ENCODE data around the gene LPIN1.

Gene LPIN1

DNA sequence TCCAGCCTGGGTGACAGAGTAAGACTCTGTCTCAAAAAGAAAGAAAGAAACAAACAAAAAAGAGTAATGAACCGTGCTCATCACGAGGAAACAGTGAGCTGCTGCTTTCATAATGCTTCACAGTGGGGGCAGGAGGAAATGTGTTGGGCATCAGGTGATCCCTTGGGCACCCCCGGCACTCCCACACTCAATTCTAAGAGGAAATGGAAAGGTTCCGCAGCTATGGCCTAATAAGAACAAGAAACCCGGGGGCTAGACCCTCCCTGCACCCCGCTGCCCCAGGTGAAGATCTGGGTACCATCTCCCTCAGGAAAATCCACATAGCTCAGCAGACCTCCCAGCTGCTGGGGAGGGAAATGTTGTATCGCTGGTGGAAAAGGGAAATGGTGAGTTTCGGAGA, 118.9 kb downstream of the LPIN1 start:
- no peak for DNase-seq (ENCODE audit: low read depth in 2 of 2)

DNA sequence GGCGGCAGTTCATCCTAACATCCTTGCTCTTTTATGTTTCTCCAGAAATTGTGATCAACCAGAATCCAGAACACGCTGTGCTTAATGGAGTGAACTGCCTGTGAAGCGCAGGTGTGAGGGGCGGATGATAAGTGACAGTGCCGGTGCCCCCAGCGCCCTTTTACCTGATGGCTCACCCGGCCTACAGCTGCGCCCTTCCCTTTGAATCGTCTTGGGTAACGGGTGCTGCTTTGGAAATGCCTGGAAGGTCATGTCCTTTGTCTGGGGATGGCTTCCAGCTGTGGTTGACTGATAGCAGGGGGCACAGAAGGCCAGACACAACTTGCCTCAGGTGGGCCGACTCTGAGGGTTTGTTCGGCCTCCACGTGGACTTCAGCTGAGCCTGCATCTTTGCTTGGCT, 119.4 kb downstream of the LPIN1 start:
- DNase-seq (ENCODE audit: low read depth in 2 of 2) = no peak

DNA sequence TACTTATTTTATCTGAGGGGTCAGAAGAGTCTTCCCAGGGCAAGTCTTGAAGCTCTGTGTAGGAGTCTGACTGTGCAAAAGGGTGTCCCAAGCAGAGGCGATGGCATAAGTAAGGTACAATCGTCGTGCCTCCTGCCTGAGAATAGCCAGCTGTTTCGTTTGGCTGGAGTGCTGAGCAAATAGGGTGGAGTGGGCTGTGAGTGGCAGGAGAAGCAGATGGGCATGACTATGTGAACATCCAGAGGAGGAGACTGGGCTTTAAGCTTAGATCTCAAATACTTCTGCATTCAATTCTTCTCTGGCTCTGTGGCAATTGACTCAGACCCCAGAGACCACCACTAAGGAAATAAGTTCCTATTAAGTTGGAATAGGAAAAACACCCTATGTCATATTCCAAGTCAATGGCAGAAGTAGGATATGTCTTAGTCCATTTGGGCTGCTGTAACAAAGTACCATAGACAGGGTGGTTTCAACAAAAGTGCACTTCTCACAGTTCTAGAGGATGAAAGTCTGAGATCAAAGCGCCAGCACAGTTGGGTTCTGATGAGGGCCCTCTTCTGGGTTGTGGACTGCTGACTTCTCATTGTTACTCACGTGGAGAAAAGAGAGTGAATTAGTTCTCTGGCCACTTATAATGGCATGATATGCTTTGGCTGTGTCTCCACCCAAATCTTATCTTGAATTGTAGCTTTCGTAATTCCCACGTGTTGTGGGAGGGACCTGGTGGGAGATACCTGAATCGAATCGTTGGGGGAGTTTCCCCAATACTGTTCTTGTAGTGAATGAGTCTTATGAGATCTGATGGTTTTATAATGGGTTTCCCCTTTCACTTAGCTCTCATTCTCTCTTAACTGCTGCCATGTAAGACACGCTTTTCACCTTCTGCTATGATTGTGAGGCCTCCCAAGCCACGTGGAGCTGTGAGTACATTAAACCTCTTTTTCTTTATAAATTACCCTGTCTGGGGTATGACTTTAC, 120.2 kb downstream of the LPIN1 start:
- no peak for DNase-seq (ENCODE audit: low read depth in 2 of 2)

DNA sequence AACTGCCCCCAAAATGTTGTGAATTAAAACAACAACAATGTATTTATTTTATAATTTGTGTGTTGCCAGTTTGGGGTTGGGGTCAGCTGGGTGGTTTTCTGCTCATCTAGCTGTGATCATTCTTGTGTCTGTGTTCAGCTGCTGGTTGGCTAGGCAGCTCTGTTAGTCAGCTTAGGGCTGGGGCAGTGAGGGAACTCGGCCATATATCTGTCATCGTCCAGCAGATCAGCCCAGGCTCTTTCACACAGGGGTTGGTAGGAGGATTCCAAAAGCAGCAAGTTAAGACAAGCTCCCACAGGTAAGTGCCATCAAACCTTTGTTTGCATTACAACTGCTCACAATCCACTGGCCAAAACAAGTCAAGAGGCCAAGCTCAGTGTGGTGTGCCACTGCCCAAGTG, 121.5 kb downstream of the LPIN1 start:
- DNase-seq (ENCODE audit: low read depth in 2 of 2) = no peak

DNA sequence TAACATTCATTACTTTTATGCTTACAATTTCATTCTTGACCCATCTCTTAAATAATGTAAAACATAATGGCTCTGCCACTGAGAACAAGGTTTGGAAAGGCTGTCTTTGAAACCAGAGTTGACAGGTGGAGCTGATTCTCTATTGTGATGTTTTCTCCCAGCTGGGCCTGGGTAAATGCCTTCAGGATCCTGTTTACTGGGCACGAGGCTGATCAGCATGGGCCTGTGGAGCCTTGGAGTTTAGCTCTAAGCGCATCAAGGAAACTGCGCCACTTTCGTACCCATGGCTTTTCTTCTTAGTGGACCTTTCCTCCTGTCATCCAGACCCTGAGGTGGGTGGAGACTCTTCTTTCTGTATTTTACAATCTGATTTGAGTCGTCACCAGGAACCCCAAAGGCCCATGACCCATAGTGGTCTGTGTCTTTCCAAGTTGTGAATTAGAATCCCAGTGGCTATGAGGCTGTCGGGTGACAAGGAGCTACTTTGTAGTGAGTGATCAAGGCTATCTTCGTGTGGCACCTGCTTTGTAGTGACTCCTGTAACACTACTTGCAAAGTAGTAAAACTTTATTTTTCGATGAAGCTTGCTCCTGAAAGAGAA, 123.1 kb downstream of the LPIN1 start:
- DNase-seq (ENCODE audit: low read depth in 2 of 2) = no peak

DNA sequence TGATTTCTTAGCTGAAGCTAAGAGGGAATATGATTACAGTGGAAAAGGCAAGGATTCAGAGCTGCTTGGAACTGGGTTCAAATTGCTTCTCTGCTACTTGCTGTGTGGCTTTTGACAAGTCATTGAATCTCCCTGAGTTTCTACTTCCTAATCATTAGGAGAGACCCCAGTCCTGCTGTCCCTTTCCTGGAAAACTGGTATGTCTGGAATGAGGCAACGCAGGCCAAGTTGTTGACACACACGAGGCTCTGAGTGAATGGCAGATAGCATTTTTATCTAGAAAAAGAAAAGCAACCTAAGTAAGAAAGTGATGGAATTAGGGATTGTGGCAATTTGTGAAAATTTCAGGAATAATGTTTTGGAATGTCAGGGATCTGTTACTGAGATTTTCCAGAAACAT, 123.6 kb downstream of the LPIN1 start:
- no peak for DNase-seq (ENCODE audit: low read depth in 2 of 2)

DNA sequence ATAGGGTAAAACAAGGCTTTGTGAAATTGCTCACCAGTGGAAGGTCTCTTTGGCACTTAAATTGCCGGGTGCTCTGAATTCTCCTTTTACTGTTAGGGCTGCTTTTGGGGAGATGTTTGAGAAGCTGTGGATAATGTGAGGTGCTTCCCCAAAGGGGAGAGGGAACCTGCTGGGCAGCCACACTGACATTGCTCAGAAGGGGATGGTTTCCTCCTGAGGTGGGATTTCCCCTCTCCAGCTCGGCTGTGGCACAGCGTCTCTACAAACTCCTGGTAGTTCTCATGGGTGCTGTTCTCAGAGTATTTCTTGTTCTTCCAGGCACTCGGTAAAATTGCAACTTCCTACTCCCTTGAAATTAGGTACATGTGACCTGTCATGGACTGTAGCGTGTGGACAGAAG, 124.2 kb downstream of the LPIN1 start:
- DNase-seq (ENCODE audit: low read depth in 2 of 2) = no peak

DNA sequence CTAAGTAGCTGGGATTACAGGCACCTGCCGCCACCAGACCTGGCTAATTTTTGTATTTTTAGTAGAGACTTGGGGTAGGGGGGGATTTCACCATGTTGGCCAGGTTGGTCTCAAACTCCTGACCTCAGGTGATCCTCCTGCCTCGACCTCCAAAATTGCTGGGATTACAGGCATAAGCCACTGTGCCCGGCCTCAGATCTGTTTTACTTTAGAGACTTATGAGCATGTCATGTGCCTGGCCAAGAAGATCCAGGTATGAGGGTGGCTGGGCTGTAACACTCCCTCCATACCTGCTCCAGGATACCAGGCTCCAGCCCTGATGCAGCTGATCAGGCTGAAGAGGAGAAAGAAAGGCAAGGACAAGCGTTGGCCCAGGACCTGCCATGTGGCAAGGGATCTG, 125.0 kb downstream of the LPIN1 start:
- DNase-seq (ENCODE audit: low read depth in 2 of 2) = no peak

DNA sequence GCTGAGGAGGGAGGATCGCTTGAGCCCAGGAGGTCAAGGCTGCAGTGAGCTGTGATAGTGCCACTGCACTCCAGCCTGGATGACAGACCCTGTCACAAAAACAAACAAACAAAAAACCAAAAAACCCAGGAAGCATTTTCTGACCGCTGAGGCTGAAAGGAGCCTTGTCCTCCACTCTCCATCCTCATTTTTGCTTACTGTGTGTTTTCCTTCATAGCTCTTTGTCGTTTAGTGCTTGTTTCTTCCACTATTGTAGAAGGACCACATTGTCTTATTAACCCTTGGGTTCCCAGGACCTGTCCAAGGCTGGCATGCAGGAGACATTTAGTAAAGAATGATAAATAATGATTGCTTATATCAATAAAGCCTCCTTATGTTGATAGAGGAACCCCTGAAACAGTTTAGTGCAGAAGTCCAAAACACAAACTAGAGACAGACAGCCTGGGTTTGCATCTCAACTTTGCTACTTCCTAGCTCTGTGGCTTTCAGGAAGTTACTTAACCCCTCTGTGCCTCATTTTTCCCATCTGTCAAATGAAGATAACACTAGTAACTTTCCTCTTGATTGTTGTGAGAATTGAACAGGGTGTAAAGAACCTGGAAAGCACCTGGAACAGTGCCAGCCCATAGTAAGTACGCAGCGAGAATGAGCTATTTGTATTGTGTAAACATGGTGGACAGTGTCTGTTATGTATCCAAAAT, 126.0 kb downstream of the LPIN1 start:
- no peak for DNase-seq (ENCODE audit: low read depth in 2 of 2)

DNA sequence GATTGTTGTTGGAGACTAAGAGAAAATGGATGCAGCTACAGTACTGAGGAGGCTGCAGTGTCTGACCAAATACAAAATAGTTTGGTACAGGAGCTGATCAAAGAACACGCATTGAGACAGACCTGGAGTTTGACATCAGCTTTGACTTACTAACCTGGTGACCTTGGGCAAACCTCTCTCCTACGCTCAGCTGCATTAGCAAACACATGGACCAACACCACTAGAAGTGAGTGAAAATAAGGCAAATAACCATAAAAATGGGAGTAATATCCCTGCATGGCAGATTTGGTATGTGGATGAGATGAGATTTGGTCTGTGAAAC, 126.5 kb downstream of the LPIN1 start:
- no peak for DNase-seq (ENCODE audit: low read depth in 2 of 2)

DNA sequence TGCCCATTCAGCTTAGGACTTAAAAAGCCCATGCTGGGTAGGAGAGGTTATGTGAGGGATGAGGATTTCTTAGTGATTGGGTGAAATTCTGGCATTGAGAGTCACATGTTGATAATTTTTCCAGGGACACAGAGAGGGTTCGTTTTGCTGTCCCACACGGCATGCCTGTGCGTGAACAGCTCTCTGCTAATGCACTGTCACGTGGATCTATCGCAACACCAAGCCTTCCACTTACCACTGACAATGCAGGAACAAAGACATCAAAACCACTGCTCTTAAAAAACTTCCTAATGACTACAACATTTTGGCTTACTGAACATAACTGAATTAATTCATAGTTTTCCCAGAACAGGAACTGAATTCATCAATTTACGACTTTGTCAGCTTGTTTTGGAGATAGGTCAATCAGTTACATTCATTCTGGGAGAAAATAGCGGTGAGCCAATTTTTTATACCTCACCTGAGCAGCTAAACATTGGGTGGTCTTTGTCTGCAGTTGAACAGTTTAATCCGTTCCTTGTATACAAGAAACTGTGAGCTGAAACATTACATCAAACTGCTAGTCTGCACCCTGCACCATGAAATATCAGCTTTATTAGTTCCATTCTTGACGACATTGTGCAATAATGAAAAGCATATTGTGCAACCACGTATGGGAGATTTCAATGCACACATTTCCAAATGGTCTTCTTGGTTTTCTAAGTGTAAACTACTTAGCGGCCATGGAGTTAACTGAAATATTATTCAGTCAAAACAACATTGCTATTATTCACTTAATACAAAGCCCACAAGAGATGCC, 127.1 kb downstream of the LPIN1 start:
- DNase-seq (ENCODE audit: low read depth in 2 of 2) = no peak

DNA sequence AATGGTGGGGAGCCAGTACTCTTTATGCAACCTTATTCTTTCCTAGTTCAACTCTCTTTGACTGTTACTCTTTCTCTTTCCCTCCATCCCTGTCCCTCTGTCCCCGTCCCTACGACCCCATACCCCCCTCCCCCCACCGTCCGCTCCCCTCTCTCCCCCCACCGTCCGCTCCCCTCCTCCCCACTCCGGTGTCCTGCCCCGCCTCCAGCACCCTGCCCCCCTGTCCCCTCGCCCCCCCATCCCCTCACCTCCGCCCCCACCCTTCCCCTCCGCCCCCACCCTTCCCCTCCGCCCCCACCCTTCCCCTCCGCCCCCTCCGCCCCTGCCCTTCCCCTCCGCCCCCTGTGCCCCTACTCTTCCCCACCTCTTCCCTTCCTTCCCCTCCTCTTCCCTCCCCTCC, 128.4 kb downstream of the LPIN1 start:
- no peak for DNase-seq (ENCODE audit: low read depth in 2 of 2)

DNA sequence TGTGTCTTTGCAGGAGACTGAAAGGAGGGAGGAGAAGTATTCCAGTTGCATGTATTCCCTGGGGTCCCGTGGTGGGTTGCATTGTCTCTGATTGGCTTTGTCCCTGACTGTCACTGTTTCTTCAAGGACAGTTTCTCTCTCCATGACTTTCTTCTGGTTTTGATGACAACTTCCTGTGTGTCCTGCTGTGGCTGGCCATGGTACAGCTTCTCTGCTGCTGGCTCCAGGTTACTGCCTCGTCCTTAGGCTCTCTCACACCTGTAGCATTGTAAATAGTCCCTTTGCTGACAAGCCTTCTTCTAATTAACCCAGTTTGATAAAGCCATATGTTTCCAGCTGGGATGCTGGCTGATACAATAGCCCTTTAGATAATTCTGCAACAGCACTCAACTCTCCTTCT, 129.0 kb downstream of the LPIN1 start:
- DNase-seq (ENCODE audit: low read depth in 2 of 2) = no peak

DNA sequence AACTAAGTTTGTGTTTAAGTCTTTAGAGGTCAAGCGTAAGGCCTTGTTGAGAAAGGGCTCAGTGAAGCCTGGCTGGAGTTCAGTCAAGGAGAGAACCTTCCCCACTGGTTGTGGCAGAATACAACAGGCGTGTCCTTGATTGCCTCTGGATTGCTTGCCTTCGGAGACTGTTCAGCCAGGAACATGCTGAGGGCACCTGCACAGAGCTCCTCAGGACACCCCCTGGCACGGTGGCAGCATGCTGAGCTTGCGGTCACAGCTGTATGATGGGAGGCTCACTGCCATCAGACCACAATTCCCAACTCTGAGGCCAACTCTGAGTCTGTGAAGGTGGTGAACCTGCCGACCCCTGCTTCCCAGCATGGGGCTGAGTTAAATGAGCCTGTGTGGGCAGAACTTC, 130.0 kb downstream of the LPIN1 start:
- DNase-seq (ENCODE audit: low read depth in 2 of 2) = no peak

DNA sequence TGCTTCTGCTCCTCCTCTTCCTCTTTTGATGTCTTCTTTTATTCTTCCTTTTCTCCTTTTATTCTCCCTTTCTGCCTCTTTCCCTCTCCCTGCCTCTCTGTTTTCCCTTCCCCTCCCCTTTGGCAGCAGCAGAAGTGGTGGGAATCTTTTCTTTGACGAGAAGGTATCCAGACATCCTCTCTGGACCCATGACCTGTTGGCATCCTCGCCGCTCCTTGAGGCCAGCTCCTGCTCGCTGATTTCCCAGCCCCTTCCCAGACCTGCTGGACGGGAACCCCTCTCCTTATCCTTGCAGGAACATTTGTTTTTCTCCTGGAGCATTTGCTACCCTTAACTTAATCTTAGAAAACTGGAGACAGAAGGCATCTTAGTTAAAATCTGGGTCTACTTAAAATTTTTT, 130.5 kb downstream of the LPIN1 start:
- no peak for DNase-seq (ENCODE audit: low read depth in 2 of 2)
